ENCODE data around the gene NAA35.

DNA sequence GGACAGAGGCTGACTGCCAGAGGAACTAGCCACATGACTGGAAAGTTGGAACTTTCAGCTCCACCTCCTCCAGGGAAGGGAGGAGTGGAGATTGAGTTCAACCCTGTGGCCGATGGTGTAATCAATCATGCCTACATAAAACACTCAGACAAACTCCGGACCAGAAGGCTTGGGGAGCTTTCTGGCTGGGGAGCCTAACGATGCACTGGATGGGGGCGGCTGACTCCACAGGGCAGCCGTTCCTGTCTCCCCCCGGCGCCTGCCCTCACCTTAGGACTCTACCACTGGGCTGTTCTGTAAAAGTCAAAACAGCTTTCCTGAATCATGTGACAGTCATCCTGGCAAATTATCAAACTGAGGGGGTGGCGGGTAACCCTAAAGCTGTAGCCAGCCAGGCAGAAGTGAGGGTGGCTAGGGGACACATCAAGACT lies 100.4 kb downstream of the NAA35 start:
- TF ChIP-seq CTCF (IDR thresholded peaks at IDR 0.05) (no peak), POLR2A (IDR thresholded peaks at IDR 0.05) (no peak), EP300 (IDR thresholded peaks at IDR 0.05) (no peak)

All from tibial nerve (tissue), 4 donors.